A549 (cell line): ENCODE data around the gene IDNK. TPM values are rescaled to one million over a fixed set of nuclear protein-coding genes. Genes with fewer than 3 reads are reported as not detected.

Source experiments
- ATAC-seq, 2 experiments: fragments of 200-7000 bp in 1 of 2; fragments of >200 bp in 1 of 2; cut with Nextera tagmentation in 1 of 2; cut with Tn5 transposase in 1 of 2; 3 replicates each; pipeline versions ENCODE4 v1.8.0 to v1.9.1; 2018 to 2020; ENCODE audit warnings: mild to moderate bottlenecking in 1 of 2, moderate library complexity in 1 of 2
- CTCF ChIA-PET: fragments of 300-600 bp; sonication (Branson Sonifier 250); formaldehyde crosslinking; extraction: SDS; loops from one replicate; lab custom pipeline; 2021; ENCODE audit warnings: antibody characterized with exemption, inconsistent platforms; lab: Yijun Ruan, JAX
- POLR2A ChIA-PET: fragments of 350-600 bp; formaldehyde crosslinking; extraction: SDS; loops from one replicate; lab custom pipeline; 2021; ENCODE audit warnings: antibody characterized with exemption, inconsistent platforms; lab: Yijun Ruan, JAX
- DNase-seq, 2 experiments: peaks; one replicate each; pipeline versions ENCODE4 v3.0.0 to v3.0.0-alpha.2; 2011 to 2016; ENCODE audit warnings: low read depth in 1 of 2, low spot score in 1 of 2
- FAIRE-seq: peaks from 2 replicates; lab custom pipeline; 2011; peaks lifted over from hg19 to GRCh38; lab: Jason Lieb, UNC
- H3K27ac ChIP-seq, 2 experiments: fragments of >200 bp; sonication (Bioruptor Twin); formaldehyde crosslinking; 3 replicates each; pipeline ENCODE4 v1.5.1; 2016 to 2017
- H3K4me1 ChIP-seq: fragments of >200 bp; sonication (Bioruptor Twin); formaldehyde crosslinking; 3 replicates; pipeline ENCODE4 v1.6.1; 2016
- H3K4me2 ChIP-seq: fragments of >200 bp; sonication (Bioruptor Twin); formaldehyde crosslinking; 3 replicates; pipeline ENCODE4 v1.6.1; 2016
- H3K4me3 ChIP-seq: fragments of >200 bp; sonication (Bioruptor Twin); formaldehyde crosslinking; 3 replicates; pipeline ENCODE4 v1.5.1; 2016
- H3K9me3 ChIP-seq: fragments of >200 bp; sonication (Bioruptor Twin); formaldehyde crosslinking; 3 replicates; pipeline ENCODE4 v1.6.1; 2016
- BCL3 ChIP-seq: fragments of >200 bp; sonication (Bioruptor Twin); formaldehyde crosslinking; IDR thresholded peaks from 3 replicates; pipeline ENCODE4 v1.6.1; 2016
- BHLHE40 ChIP-seq: IDR thresholded peaks from 2 replicates; pipeline ENCODE4 v1.6.1; 2012; ENCODE audit warnings: low read depth, low read length, inconsistent platforms
- CBX2 ChIP-seq: fragments of 200-600 bp; sonication (generic); IDR thresholded peaks from 2 replicates; pipeline ENCODE4 v1.6.1; 2016; ENCODE audit warnings: low read depth, mild to moderate bottlenecking, borderline replicate concordance
- CTCF ChIP-seq: fragments of >200 bp; sonication (Bioruptor Twin); formaldehyde crosslinking; IDR thresholded peaks from 3 replicates; pipeline ENCODE4 v1.5.1; 2016
- EHF ChIP-seq: fragments of 250-450 bp; sonication (Bioruptor Pico); IDR thresholded peaks from 2 replicates; pipeline ENCODE4 v1.5.0; 2020; ENCODE audit warnings: mild to moderate bottlenecking
- EP300 ChIP-seq, 2 experiments: fragments of >200 bp; sonication (Bioruptor Twin); formaldehyde crosslinking; IDR thresholded peaks; 2 replicates in 1 of 2; 3 replicates in 1 of 2; pipeline ENCODE4 v1.6.1; 2016 to 2017
- FOSB ChIP-seq: fragments of 250-450 bp; sonication (Bioruptor Pico); IDR thresholded peaks from 2 replicates; pipeline ENCODE4 v1.5.0; 2020; ENCODE audit warnings: mild to moderate bottlenecking, moderate library complexity
- FOXS1 ChIP-seq: fragments of 250-450 bp; sonication (Bioruptor Pico); IDR thresholded peaks from 2 replicates; pipeline ENCODE4 v1.5.0; 2020; ENCODE audit warnings: mild to moderate bottlenecking, moderate library complexity
- GATA3 ChIP-seq: IDR thresholded peaks from 2 replicates; pipeline ENCODE4 v1.6.1; 2012; ENCODE audit warnings: borderline replicate concordance
- HOXB13 ChIP-seq: fragments of 250-450 bp; sonication (Bioruptor Pico); IDR thresholded peaks from 2 replicates; pipeline ENCODE4 v1.5.0; 2020; ENCODE audit warnings: low read depth, mild to moderate bottlenecking, moderate library complexity
- MAX ChIP-seq: IDR thresholded peaks from 2 replicates; pipeline ENCODE4 v1.6.1; 2012
- PBX3 ChIP-seq: IDR thresholded peaks from 2 replicates; pipeline ENCODE4 v1.6.1; 2012
- RAD21 ChIP-seq, 2 experiments: fragments of >200 bp in 1 of 2; sonication (Bioruptor Twin) in 1 of 2; formaldehyde crosslinking in 1 of 2; IDR thresholded peaks in 1 of 2; conservative IDR thresholded peaks in 1 of 2; 2 replicates in 1 of 2; 3 replicates in 1 of 2; pipeline ENCODE4 v1.6.1; 2012 to 2018; ENCODE audit warnings: inconsistent platforms in 1 of 2
- REST ChIP-seq: fragments of 200-600 bp; sonication (generic); IDR thresholded peaks from 2 replicates; pipeline ENCODE4 v1.6.1; 2016; ENCODE audit warnings: antibody characterized with exemption, mild to moderate bottlenecking, moderate library complexity
- SMC3 ChIP-seq: fragments of >200 bp; sonication (Bioruptor Twin); formaldehyde crosslinking; IDR thresholded peaks from 3 replicates; pipeline ENCODE4 v1.6.1; 2018; ENCODE audit warnings: inconsistent platforms
- USF2 ChIP-seq: fragments of 450-650 bp; IDR thresholded peaks from 2 replicates; pipeline ENCODE4 v1.6.1; 2014; ENCODE audit warnings: antibody characterized with exemption
- ZC3H11A ChIP-seq: fragments of 450-650 bp; IDR thresholded peaks from 2 replicates; pipeline ENCODE4 v1.6.1; 2014; ENCODE audit warnings: antibody characterized with exemption, mild to moderate bottlenecking
- ZNF302 ChIP-seq: fragments of 250-450 bp; sonication (Bioruptor Pico); IDR thresholded peaks from 2 replicates; pipeline ENCODE4 v1.9.0; 2021; ENCODE audit warnings: inconsistent platforms, mild to moderate bottlenecking, moderate library complexity
- WGBS: methylation state at CpG from one replicate; pipeline ENCODE4 v1.1.6; 2017; ENCODE audit errors: missing lambda C conversion rate; 5-methylcytosine and 5-hydroxymethylcytosine counted together
- polyA plus RNA-seq, 4 experiments: library from polyadenylated mRNA; depleted of rRNA in 3 of 4; stranded (reverse); fragments of >200 nt; fragmentation: RNase III in 1 of 4; extraction: RNeasy Plus Mini Kit Qiagen cat#74134 plus additional on column Dnase treatment in 1 of 4; gene quantifications; 2 replicates in 3 of 4; 3 replicates in 1 of 4; pipeline ENCODE4 v1.2.3, GENCODE V29; 2011 to 2017

IDNK gene
- polyA plus RNA-seq, 2 of the 4 experiments (the other 2 are of a cell fraction): 10.9 to 16.2 TPM

- no peak for TF ChIP-seq REST
- no peak for TF ChIP-seq MAX
- TF ChIP-seq ZNF302: no peak
Measured at GRCh38 chr9:83584995-83585394, 37.9 kb upstream of the IDNK start (continued).

- no peak overlapping the region for H3K4me2 ChIP-seq
- no peak for ATAC-seq
- POLR2A ChIA-PET: no interaction called here
- H3K27ac ChIP-seq: no peak overlapping the region
- H3K4me3 ChIP-seq: no peak overlapping the region
- peak; percentile 54 for FAIRE-seq
- no peaks in the 10 kb centered on the region for H3K9me3 ChIP-seq
- TF ChIP-seq EHF (CRISPR knock-in tag): no peak
- no peak for TF ChIP-seq ZC3H11A
- TF ChIP-seq EP300 (IDR thresholded peaks at IDR 0.05): no peak
- no peak for TF ChIP-seq HOXB13 (CRISPR knock-in tag)
- TF ChIP-seq CBX2: no peak
- TF ChIP-seq USF2: no peak
- TF ChIP-seq BHLHE40: no peak
- no peak for TF ChIP-seq FOSB (CRISPR knock-in tag)
- TF ChIP-seq BCL3: no peak
- H3K4me1 ChIP-seq: no peaks in the 10 kb centered on the region
- WGBS: 58% methylated on average over 1 of the region's 1 CpG
- no peak for DNase-seq
- CTCF ChIA-PET: no interaction called here
Measured at GRCh38 chr9:83588256-83588655, 34.7 kb upstream of the IDNK start.

- ChIA-PET CTCF (interaction anchor here (0.6 to 2.4 kb wide), 9 partner anchors 12 to 492 kb away, joined by 3 to 9 read pairs (median 4); no protein-coding TSS in a partner anchor), POLR2A (no interaction called here)
- ATAC-seq: peak in 1 of 2 experiments; percentile 83; a peak in 4 of 6 replicates
- peak; percentile 27 to 42 for DNase-seq
- FAIRE-seq: no peak
- Histone ChIP-seq H3K4me3 (no peak overlapping the region), H3K4me1 (no peaks in the 10 kb centered on the region), H3K27ac (no peak overlapping the region), H3K4me2 (no peak overlapping the region), H3K9me3 (no peaks in the 10 kb centered on the region)
- TF ChIP-seq SMC3 (peak; percentile 68; the same call in 2 of the 3 replicates), CBX2 (no peak), RAD21 (conservative IDR thresholded peaks at IDR 0.05 in 1 of 2, IDR thresholded peaks at IDR 0.05 in 1 of 2) (peak; percentile 72 to 76), CTCF (peak; percentile 69), FOXS1 (CRISPR knock-in tag) (no peak), PBX3 (no peak), GATA3 (no peak), MAX (no peak)
- 9% methylated on average over 5 of the region's 5 CpGs for WGBS
Measured at GRCh38 chr9:83596899-83597504, 25.9 kb upstream of the IDNK start.
